ENCODE results near the gene ANGPTL2. TPM values are rescaled to one million over a fixed set of nuclear protein-coding genes. Genes with fewer than 3 reads are reported as not detected.

Gene ANGPTL2
- total RNA-seq, 2 experiments from 2014 or later = not detected

GRCh38 chr9:127087836-127088235, 34.6 kb downstream of the ANGPTL2 start:
- Mint-ChIP-seq H3K4me1 (peaks cover 7% of the 10 kb centered on the region), H3K9me3 (no peaks in the 10 kb centered on the region), H3K4me3 (no peak overlapping the region), H3K27ac (no peak overlapping the region), H3K27me3 (peaks cover 9% of the 10 kb centered on the region), H3K36me3 (no peaks in the 10 kb centered on the region)
- no peak for DNase-seq

- Mint-ChIP-seq H3K9me3 (no peaks in the 10 kb centered on the region), H3K27me3 (peaks cover 9% of the 10 kb centered on the region), H3K27ac (no peak overlapping the region), H3K36me3 (no peaks in the 10 kb centered on the region), H3K4me3 (no peak overlapping the region), H3K4me1 (peaks cover 7% of the 10 kb centered on the region)
- DNase-seq = no peak
These were observed 35.0 kb downstream of the ANGPTL2 start for GRCh38 chr9:127087411-127087810.

DNA sequence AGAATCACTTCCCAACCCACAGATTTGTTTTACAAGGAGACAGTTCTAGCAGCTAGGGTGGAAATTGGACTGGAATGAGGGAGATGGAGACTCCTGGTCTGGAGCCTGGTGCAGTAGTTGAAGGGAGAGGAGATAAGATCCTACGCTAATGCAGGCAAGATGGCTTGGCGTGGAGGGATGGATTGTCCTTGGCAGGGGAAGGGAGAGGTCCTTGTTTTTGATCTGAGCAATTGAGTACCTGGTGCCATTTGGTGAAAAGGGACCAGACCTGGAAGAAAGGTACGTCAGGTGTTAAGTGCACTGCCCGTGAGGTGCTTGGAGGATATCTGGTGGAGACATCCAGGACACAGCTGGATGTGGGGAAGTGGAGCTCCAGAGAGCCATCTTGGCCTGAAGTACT, 35.7 kb downstream of the ANGPTL2 start:
- no peak for DNase-seq
- no peaks in the 10 kb centered on the region for H3K36me3 Mint-ChIP-seq
- no peak overlapping the region for H3K4me3 Mint-ChIP-seq

DNA sequence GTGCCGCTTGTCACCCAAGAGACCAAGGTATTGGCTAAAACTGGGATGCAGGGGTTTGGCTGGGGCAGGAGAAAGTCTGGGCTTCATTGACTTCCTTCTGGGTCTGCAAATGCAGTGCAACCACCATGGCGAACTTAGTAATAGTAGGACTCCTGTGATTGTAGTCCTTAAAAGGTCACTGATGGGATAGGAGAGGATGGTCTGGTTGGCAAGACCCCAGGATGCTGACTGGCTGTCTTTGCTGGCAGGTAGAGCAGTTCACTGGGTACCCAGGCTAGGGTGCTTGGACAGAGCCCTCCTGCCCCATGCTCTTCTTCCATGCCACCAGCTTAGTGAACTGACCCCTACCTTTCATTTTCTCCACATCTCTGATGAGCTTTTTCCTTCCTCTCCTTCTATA, 37.2 kb downstream of the ANGPTL2 start:
- no peak for DNase-seq
- Mint-ChIP-seq H3K9me3 (no peaks in the 10 kb centered on the region), H3K27ac (no peak overlapping the region), H3K27me3 (peaks cover 9% of the 10 kb centered on the region), H3K36me3 (no peaks in the 10 kb centered on the region), H3K4me3 (no peak overlapping the region), H3K4me1 (peaks cover 7% of the 10 kb centered on the region)

More for the DNA sequence above, 35.7 kb downstream of the ANGPTL2 start:
- Mint-ChIP-seq H3K4me1 (peaks cover 7% of the 10 kb centered on the region), H3K9me3 (no peaks in the 10 kb centered on the region), H3K27me3 (peaks cover 9% of the 10 kb centered on the region), H3K27ac (no peak overlapping the region)

GRCh38 chr9:127084076-127085039, 38.1 kb downstream of the ANGPTL2 start:
- DNase-seq = no peak
- Mint-ChIP-seq H3K27me3 (peaks cover 9% of the 10 kb centered on the region), H3K36me3 (no peaks in the 10 kb centered on the region), H3K4me1 (peaks cover 7% of the 10 kb centered on the region), H3K27ac (no peak overlapping the region), H3K9me3 (no peaks in the 10 kb centered on the region), H3K4me3 (no peak overlapping the region)

- H3K4me3 Mint-ChIP-seq = no peak overlapping the region
- DNase-seq = no peak
- H3K4me1 Mint-ChIP-seq = peaks cover 7% of the 10 kb centered on the region
- peaks cover 6% of the 10 kb centered on the region for H3K27me3 Mint-ChIP-seq
- H3K27ac Mint-ChIP-seq = no peak overlapping the region
- no peaks in the 10 kb centered on the region for H3K9me3 Mint-ChIP-seq
- H3K36me3 Mint-ChIP-seq = no peaks in the 10 kb centered on the region
These were observed 39.1 kb downstream of the ANGPTL2 start for GRCh38 chr9:127083138-127083980.

GRCh38 chr9:127081250-127082185, 40.9 kb downstream of the ANGPTL2 start:
- no peaks in the 10 kb centered on the region for H3K36me3 Mint-ChIP-seq
- H3K4me1 Mint-ChIP-seq = peaks cover 7% of the 10 kb centered on the region
- no peaks in the 10 kb centered on the region for H3K9me3 Mint-ChIP-seq
- H3K4me3 Mint-ChIP-seq = no peak overlapping the region
- DNase-seq = no peak
- peaks cover under 1% of the 10 kb centered on the region for H3K27me3 Mint-ChIP-seq
- no peak overlapping the region for H3K27ac Mint-ChIP-seq

DNA sequence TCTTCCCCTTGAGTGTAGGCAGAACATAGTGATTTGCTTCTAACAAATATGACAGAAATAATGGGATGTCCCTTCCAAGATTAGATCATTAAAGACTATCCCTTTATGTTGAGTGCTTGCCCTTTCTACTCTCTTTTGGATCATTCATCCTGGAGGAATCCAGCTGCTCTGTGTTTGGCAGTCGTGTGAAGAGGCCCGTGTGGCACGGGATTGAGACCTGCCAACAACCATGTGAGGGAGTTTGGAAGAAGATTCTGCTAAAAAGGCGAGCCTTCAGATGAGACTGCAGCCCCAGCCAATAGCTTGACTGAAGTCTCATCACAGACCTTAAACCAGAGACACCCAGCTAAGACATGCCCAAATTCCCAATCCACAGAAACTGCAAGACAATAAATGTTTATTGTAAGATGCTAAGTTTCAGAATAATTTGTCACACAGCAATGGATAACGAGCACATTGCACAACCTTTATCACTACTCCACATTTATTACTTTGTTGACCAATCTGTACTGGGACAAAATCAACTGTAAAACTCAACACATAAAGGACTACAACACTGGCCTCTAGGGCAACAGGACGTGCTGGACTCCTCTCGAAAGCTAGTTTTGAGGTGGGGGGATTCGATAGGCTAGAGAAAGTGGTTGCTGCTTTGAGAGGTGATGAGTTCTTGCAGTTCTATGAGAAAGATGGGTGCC, 42.8 kb downstream of the ANGPTL2 start:
- H3K9me3 Mint-ChIP-seq = no peaks in the 10 kb centered on the region

GRCh38 chr9:127078988-127079387, 43.4 kb downstream of the ANGPTL2 start:
- Mint-ChIP-seq H3K4me3 (no peak overlapping the region), H3K4me1 (no peaks in the 10 kb centered on the region), H3K36me3 (no peaks in the 10 kb centered on the region), H3K9me3 (no peaks in the 10 kb centered on the region), H3K27me3 (no peaks in the 10 kb centered on the region), H3K27ac (no peak overlapping the region)
- DNase-seq = no peak

More for the DNA sequence above, 42.8 kb downstream of the ANGPTL2 start:
- H3K27me3 Mint-ChIP-seq = no peaks in the 10 kb centered on the region
- H3K27ac Mint-ChIP-seq = no peak overlapping the region
- H3K4me1 Mint-ChIP-seq = peaks cover 4% of the 10 kb centered on the region
- H3K36me3 Mint-ChIP-seq = no peaks in the 10 kb centered on the region
- no peak overlapping the region for H3K4me3 Mint-ChIP-seq
- no peak for DNase-seq

GRCh38 chr9:127078336-127078735, 44.1 kb downstream of the ANGPTL2 start:
- no peak overlapping the region for H3K4me3 Mint-ChIP-seq

DNA sequence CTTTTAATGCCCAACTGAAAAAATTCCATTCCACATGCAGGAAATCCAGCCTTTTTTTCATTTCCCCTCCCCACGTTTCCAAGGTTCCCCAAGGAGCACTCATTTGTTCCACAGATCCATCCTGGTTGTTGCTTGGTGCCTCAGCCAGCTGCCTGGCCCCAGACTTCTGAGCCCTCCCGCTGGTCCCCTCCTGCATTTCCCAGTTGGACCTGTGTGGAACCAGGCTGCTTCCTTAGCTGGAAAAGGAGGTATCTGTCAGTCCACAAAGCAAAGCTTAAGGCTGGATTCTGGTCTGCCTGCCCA, 44.8 kb downstream of the ANGPTL2 start:
- DNase-seq = no peak
- Mint-ChIP-seq H3K9me3 (no peaks in the 10 kb centered on the region), H3K27me3 (no peaks in the 10 kb centered on the region), H3K36me3 (no peaks in the 10 kb centered on the region), H3K27ac (no peak overlapping the region), H3K4me1 (no peaks in the 10 kb centered on the region), H3K4me3 (no peak overlapping the region)

More at GRCh38 chr9:127078336-127078735, 44.1 kb downstream of the ANGPTL2 start:
- no peak overlapping the region for H3K27ac Mint-ChIP-seq
- H3K9me3 Mint-ChIP-seq = no peaks in the 10 kb centered on the region
- H3K4me1 Mint-ChIP-seq = no peaks in the 10 kb centered on the region
- H3K36me3 Mint-ChIP-seq = no peaks in the 10 kb centered on the region
- DNase-seq = no peak
- H3K27me3 Mint-ChIP-seq = no peaks in the 10 kb centered on the region

DNA sequence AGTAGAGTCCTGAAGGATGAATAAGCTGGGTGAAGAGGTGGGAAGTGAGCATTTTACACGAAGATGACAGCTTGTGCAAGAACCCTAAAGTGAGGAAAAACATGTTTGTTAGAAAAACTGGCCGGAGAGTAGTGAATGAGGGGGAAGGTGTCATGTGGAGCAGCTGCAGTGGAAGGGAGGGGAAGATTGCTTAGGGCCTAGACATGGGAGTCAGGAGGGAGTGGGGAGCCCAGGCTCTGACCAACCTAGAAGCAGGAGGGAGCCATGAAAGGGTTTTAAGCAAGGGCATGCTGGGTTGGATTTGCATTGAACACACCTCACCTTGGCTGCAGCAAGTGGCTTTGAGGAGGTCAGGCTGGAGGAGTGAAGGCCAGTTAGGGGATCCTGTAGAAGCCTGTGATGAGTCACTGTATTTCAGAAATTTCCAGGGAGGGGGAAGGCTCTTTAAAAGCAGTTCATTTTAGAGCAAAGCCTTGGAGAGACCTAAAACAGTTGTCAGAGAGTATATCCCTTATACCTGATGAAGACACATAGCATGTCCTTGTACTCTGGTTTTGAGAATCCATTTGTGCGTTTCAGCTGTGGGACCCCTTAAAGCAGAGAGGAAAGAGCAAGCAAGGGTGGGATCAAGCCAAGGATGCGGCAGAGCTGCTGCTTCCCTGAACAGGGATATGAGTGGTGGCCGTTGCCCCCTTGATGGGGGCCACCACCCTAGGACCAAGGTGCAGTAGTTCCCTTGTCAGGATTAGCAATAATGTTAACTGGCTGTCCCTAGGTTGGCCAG, 45.4 kb downstream of the ANGPTL2 start:
- no peak for DNase-seq
- H3K27ac Mint-ChIP-seq = no peak overlapping the region
- peaks cover 3% of the 10 kb centered on the region for H3K9me3 Mint-ChIP-seq
- H3K27me3 Mint-ChIP-seq = no peaks in the 10 kb centered on the region
- H3K4me3 Mint-ChIP-seq = no peak overlapping the region
- H3K4me1 Mint-ChIP-seq = no peaks in the 10 kb centered on the region
- H3K36me3 Mint-ChIP-seq = peaks cover 4% of the 10 kb centered on the region

DNA sequence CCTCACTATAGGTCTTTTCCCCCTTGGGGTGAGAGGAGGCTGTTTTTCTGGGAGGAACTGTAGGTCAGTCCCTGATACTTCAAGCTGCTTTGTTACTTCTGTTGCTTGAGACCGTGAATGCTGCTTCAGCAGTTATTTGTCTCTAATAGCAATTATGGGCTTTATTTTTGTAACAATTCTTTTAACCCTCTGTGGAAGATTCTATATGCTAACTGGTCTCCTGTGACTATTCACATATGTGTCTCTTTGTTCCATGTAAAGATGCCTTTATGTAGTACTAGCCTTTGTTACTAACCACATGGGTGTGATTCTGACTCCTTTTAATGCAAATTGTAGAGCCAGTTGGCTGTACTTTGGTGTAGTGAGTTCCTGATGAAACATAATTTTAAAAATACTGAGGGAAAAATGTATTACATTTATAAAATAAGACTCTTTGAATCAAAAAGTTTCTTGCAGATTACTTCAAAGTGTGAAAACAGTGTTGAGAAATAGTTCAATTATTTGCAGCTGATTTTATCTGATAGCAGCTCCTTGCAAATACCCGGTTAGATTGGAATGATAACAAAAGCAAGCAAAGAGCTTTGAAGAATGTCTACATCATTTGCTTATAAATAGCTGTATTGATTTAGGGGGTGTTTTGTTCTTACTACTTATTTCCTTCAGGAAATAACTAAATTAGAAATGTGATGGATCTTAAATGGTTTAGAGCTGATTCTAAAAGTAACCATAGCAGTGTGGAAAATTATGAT, 46.6 kb downstream of the ANGPTL2 start:
- no peaks in the 10 kb centered on the region for H3K27me3 Mint-ChIP-seq
- H3K4me3 Mint-ChIP-seq = no peak overlapping the region
- H3K27ac Mint-ChIP-seq = no peak overlapping the region
- H3K4me1 Mint-ChIP-seq = no peaks in the 10 kb centered on the region
- H3K36me3 Mint-ChIP-seq = peaks cover 9% of the 10 kb centered on the region
- peaks cover 9% of the 10 kb centered on the region for H3K9me3 Mint-ChIP-seq
- no peak for DNase-seq
